ENCODE results near the gene CADM1. TPM values are rescaled to one million over a fixed set of nuclear protein-coding genes. Genes with fewer than 3 reads are reported as not detected.

CADM1 gene
- total RNA-seq, 1 donor from 2014 or later, result 32.0 TPM

DNA sequence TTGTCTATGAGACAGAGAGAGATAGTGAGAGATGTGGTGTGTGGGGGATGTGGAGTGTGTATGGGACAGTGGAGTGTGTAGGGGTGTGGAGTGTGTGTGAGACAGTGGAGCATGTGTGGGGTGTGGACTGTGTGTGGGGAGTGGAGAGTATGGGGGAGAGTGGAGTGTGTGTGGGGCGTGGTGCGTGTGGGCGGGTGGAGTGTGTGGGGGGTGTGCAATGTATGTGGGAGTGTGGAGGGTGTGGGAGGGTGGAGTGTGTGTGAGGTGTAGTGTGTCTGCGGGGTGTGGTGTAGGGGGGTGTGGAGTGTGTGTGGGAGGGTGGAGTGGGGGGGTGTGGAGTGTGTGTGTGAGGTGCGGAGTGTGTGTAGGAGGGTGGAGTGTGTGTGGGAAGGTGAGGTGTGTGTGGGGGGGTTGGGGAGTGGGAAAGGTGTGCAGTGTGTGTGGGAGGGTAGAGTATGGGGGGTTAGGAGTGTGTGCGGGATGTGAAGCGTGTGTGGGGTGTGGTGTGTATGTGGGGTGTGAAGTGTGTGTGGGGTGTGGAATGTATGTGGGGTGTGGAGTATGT lies 356.9 kb downstream of the CADM1 start:
- no peak for DNase-seq

DNA sequence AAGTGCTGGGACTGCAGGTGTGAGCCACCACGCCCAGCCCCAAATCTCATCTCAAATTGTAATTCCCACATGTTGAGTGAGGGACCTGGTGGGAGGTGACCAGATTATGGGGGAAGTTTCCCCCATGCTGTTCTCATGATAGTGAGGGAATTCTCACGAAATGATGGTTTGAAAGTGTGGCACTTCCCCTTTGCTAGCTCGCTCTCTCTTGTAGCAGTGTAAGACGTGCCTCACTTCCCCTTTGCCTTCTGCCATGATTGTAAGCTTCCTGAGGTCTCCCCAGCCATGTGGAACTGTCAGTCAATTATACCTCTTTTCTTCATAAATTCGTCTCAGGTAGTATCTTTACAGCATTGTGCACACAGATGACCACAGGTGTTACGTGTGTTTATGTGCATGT lies 357.8 kb downstream of the CADM1 start:
- no peak for DNase-seq

DNA sequence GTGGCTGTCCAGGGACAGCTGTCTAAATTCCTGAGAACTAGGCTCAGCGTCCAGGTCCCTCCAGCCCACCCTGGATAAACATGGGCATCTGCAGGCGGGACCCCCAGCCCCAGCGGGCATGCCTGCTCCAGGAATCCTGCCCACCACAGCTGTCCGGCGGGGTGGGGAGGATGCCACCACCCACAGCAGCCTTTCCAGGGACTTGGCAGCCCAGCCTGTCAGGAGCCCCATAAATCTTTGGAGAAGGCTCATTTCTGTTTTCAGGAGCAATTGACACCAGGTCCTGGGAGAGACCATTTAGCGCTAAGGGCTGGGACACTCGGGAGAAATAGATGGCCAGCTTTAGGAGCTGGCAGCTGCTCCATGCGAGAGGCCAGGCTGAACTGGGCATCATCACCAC lies 358.9 kb downstream of the CADM1 start:
- DNase-seq, result no peak

DNA sequence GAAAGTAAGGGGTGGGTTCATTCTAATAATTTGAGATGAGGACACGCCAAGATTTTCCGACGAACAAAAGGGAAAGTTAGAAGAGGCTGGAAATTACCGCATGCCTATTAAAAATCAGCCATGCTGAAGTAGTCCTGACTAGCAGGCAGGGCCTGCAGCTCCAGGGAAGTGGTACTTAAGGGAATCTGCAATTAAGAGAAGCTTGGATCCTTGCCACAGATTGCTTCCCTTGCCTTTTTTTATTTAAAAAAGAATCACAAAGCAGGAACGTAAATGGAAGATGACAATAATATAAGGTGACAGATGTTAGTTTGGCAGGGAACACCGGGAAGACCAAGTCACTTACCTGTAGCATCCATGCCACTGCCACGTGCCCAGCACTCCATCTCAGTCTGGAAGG lies 359.3 kb downstream of the CADM1 start:
- DNase-seq, result no peak

DNA sequence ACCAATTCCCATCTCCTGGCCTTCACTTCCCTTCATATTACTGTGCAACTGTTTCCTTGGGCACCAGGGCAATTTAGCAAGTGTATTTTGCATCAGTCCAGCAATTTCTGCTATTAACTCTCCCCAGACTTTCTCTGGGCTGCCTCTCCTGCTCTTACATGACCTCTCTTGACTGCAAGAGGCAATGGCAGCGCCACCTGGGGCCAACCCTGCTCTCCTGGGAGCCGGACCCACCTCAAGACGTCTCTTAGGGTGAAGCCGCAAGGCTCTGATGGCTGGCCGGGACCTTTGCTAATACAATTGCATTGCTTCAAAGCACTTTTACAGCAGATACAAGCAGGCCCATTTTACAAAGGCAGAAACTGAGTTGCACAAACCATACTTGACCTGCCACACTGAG lies 360.2 kb downstream of the CADM1 start:
- DNase-seq, result no peak

DNA sequence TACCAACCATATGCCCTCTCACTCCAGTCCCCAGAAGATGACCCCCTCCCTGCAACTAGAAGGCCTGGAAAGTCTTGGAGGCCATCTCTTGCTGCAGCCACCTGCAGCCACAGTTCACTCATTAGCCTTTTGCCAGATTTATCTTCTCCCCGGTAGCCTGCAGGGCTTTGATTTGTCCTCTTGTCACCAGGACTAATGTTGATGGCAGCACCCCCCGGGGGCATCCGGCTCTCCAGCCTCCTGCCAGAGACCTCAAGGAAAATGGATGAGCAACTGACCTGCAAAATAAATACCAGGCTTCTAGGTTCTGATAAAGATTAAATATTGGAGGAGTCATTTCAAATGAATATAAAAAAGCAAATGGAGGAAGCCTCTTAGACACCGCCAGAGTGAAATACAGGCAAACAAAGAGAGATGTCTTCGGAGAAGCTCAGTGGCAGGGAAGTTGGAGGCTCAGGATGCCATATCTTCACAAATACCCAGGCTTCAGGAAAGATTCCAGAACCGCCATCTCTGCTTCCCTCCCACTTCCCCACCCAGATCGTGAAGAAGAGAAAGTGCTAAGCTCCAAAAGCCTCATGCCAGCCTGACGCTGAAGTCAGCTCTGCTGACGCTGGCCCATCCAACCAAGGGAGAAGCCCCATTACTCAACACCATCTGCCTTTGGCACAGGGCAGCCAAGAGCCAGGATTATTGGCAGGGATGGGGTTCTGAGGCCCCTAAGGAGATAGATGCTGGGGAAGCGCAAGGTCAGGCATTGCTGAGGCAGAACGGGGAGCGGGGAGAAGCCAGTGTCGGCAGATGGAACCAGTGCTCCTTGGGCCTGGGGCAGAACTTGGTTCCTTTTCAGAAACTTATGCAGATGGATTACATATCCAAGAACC lies 362.7 kb downstream of the CADM1 start:
- DNase-seq, result no peak

DNA sequence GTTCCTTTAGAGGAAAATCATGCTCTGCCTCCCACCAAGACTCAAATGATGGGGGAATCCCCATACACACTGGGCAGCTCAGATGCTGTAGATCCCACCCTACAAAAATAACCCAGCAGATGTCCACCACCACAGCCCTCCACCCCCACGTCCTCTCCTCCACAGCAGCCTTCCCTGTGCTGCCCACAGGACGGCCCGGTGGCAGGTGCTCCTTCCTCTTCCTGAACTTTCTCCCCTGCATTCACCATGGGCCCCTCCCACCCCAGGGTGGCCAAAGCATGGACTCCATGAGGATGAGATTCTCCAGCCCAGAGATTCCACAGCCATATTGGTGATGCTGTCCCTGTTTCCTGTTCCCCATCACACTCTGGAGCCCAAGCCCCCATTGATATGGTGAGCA lies 368.3 kb downstream of the CADM1 start:
- no peak for DNase-seq

DNA sequence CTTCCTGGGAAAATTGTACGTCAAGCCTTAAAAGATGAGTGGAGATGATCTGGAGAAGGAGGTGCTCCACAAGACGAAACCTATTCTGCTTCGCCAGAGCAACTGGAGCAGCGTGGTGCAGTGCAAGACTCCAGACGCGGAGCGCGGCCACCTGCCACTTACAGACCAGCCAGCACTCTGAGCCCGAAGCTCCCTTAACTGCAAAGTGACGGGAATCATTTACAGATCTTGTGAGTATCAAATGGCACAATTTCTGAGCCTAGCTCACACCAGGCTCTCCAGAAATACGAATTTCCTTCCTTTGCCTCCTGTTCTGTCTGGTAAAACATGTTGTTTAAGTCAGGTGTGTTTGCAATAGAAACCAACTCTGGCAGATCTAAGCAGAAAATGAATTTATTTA lies 369.3 kb downstream of the CADM1 start:
- DNase-seq, result no peak

DNA sequence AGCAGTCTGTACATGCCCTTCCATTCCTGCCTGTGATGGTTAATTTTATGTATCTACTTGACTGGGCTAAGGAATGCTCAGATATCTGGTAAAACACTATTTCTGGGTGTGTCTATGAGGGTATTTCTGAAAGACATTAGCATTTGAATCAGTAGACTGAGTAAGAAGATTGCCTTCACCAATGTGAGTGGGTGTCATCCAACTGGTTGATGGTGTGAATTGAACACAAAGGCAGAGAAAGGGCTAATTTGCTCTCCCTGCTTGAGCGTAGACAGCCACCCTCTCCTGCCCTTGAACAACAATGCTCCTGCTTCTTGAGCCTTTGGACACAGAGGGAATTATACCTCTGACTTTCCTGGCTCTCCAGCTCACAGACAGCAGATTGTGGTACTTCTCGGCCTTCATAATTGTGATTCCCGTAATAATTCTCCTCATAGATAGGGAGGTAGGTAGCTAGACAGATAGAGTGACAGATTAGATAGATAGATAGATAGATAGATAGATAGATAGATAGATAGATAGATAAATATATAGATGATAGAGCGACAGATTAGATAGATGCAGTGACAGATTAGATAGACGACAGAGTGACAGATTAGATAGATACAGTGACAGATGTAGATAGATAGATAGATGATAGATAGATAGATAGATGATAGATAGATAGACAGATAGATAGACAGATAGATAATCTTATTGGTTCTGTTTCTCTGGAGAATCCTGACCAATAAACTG lies 370.6 kb downstream of the CADM1 start:
- DNase-seq, result no peak

DNA sequence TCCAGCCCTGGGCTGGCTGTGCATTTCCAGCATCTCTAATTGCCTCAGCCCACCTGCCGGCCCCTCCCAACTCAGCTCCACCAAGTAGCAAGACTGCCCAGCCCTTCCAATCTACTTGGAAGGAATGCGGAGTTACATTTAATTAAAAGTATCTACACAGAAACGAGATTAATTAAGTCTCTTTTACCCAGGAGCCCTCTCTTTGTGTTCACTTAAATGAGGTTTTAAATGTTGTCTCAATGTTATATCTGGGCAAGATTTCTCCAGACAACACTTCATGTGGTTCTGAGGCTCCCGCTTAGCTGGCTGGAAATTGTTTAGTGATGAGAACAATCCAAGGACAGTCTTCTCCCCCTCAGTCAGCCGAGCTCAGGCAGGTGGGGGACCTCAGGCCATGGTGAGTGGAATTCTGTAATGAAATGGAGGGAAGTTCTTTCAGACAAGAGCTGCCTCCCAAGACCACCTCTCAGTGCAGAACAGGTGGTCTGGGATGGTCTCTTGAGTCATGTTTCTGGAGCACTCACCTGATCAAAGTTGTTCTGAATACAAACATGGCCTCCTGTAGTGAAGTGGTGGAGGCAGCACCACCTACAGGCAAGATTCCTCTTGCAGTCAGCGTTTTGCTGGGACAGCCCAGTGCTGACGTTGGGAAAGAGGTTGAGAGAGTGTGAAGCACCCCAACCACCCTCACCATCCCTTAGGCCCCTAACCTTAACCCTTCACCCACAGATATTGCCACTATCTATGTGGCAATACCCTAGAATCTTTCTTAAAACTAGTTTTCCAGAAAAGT lies 371.6 kb downstream of the CADM1 start:
- no peak for DNase-seq

DNA sequence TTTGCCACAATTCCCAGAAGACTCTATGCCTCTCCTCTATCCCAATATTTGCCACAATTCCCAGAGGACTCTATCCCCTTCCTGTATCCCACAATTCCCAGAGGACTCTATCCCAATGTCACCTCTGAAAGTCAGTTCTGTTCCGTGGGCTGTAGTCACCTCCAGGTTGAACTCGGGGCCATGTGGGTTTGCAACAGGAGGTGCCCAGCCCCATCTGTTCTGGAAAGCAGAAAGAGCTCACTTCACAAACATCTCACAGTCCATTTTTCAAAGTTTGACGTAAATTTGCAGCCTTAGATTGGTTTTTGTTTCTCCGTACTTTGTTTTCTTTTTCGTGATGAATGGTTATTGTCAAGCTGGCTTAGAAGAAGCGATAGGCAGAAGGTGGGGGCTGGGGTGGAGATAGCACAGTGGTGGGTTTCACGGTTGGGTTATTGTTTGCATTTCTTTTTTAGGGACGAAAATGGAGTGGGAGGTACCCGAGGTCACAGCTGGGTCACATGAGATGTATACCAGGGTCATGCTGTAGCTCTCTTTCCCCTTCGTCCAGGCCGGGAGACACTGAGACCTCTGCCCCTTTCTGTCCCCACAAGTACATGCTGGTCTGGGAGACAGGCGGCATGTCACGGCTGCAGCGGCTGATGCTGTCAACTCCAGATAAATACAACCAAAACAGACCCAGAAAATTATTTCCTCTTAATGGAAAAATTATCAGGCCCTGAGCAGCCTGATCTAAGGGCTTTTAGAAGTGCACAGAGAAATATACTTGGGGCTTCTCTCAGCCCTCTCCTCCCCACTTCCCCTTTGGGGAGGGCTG lies 374.5 kb downstream of the CADM1 start:
- no peak for DNase-seq

DNA sequence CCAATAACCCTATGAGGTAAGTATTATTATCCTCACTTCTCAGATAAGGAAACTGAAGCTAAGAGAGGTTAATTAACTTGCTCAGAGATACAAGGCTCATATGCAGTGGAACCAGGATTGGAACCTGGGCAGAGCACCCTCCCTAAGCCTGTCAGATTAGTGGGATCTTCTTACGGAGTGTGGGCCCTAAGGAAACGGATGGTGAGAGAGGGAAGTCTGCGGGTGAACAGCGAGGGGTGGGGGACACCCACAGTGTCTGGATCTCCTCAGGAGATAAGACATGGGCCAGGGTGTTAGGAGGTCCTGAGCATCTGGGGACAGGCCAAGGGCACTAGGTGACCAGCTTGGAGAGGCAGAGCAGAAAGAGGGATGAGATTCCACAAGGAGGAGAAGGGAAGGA lies 376.0 kb downstream of the CADM1 start:
- DNase-seq, result no peak

DNA sequence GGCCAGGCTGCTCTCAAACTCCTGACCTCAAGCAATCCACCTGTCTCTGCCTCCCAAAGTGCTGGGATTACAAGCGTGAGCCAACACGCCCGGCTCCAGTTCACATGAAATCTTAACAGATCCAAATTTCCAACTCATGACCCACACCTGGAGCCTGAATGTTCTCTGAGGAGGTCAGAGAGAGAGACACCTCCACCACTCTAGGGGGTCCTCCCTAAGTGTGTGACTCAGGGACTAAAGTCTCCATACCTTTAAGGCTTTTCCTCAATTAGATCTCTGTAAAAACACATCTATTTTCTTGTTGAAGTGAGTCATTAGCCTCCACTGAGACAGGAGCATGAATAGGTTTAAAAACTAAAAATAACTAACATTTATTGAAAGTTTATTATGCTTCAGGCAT lies 376.4 kb downstream of the CADM1 start:
- no peak for DNase-seq

DNA sequence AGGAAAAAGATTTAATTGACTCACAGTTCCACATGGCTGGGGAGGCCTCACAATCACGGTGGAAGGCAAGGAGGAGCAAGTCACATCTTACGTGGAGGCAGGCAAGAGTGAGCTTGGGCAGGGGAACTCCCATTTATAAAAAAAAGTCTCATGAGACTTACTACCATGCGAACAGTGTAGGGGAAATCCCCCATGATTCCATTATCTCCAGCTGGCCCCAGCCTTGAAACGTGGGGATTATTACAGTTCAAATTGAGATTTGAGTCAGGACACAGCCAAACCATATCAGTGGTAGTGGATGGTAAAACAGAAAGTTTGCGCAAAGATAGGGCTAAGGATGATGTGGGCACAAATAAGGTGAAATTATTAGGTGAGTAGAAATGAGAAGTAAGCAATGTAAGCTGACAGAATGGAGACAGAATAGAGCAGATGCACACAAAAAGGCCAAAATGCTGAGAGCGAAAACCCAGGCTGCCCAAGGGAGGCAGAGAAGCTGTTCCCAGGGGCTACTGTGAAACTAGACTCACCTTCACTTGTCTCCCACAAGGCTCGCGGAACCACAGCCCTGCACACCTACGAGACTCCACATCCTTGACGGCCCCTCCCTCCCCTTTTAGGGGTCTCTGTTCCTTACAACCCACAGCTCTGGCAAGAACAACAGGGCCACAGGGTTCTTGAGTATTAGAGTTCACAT lies 377.6 kb downstream of the CADM1 start:
- DNase-seq, result no peak

DNA sequence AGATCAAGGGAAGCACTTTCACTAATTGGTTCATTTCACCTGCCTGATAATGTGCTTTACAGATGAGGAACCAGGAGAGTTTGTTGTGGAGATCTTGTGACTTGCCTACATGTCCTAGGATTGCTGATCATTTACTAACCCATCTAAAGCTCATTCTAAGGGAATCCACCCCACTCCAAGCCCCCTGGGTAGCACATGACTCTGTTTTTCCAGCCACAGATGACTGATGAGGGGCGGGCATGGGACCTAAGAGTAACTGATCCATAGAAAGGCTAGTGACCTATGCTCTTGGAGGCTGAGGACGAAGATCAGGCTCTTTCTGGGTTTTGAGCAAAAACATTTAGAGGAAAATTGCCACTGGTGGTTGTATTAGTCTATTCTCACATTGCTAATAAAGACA lies 378.1 kb downstream of the CADM1 start:
- no peak for DNase-seq

DNA sequence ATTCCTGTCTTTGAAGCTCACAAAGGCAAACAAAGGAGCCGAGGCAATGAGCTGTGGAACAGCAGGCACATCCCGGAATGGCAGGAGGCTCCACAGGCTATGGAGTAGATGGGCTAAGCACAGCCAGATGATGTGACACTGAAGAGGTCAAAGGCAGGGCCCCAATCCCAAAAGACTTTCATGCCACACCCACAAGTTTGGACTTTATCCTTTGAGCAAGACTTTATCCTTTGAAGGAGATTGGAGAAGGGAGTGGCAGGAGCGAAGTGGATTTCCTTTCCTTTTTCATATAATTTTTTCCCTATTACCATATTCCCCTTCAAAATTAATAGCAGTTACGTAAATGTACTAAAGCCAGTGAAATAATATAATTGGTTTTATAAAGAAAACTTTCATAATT lies 379.4 kb downstream of the CADM1 start:
- no peak for DNase-seq

DNA sequence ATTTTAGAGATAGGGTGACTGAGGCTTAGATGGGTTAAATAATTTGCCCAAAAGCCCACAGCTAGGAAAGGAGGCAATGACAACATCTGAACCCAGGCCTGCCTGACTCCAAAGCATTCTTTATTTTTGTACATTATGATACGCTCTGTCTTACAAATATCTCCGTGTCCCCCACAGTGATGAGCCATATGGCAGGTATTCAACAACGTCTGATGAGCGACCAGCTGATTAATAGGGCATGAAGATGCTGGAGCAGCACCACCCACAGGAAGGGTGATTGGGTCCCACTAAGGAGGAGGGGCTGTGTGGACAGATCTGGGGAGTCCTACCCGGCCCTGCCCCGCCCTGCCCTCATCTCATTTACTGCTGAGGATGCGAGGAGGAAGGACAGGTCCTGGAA lies 380.6 kb downstream of the CADM1 start:
- DNase-seq, result no peak

DNA sequence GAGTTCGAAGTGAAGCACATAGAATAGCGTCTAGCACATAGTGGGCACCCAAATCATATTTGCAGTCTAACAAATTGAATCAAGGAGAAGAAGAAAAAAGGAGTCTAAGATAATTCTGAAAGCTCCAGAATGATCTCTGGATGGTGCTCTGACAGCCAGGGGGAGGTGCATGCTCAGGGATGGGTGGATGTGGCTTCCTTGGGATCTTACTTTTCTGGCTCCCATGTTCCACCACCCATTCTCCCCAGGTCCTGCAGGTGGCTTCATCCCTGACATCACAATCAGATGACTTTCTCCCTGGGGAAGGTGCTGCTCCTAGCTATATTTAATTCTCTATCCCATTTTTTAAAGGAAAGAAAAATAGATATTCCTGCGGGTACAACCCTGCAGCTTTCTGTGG lies 381.9 kb downstream of the CADM1 start:
- DNase-seq, result no peak

Measured in skin of body (tissue), 2 donors.